WI38 (cell line): ENCODE data around the gene EFCAB6.
A peak's percentile ranks its signal among the peaks of the same experiment; 100 is the strongest.

Source experiments
- H3K4me3 ChIP-seq: 2 replicates; pipeline ENCODE4 v1.5.1; 2011; ENCODE audit warnings: low read depth, mild to moderate bottlenecking, control low read depth, low read length
- TF ChIP-seq, protein P1 (sequence below): IDR thresholded peaks from 2 replicates; pipeline ENCODE4 v1.5.1; 2012; ENCODE audit warnings: low read depth, mild to moderate bottlenecking, control low read depth, low read length

Gene EFCAB6, protein sequence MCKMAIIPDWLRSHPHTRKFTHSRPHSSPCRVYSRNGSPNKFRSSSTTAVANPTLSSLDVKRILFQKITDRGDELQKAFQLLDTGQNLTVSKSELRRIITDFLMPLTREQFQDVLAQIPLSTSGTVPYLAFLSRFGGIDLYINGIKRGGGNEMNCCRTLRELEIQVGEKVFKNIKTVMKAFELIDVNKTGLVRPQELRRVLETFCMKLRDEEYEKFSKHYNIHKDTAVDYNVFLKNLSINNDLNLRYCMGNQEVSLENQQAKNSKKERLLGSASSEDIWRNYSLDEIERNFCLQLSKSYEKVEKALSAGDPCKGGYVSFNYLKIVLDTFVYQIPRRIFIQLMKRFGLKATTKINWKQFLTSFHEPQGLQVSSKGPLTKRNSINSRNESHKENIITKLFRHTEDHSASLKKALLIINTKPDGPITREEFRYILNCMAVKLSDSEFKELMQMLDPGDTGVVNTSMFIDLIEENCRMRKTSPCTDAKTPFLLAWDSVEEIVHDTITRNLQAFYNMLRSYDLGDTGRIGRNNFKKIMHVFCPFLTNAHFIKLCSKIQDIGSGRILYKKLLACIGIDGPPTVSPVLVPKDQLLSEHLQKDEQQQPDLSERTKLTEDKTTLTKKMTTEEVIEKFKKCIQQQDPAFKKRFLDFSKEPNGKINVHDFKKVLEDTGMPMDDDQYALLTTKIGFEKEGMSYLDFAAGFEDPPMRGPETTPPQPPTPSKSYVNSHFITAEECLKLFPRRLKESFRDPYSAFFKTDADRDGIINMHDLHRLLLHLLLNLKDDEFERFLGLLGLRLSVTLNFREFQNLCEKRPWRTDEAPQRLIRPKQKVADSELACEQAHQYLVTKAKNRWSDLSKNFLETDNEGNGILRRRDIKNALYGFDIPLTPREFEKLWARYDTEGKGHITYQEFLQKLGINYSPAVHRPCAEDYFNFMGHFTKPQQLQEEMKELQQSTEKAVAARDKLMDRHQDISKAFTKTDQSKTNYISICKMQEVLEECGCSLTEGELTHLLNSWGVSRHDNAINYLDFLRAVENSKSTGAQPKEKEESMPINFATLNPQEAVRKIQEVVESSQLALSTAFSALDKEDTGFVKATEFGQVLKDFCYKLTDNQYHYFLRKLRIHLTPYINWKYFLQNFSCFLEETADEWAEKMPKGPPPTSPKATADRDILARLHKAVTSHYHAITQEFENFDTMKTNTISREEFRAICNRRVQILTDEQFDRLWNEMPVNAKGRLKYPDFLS (N-terminal part only)

DNA sequence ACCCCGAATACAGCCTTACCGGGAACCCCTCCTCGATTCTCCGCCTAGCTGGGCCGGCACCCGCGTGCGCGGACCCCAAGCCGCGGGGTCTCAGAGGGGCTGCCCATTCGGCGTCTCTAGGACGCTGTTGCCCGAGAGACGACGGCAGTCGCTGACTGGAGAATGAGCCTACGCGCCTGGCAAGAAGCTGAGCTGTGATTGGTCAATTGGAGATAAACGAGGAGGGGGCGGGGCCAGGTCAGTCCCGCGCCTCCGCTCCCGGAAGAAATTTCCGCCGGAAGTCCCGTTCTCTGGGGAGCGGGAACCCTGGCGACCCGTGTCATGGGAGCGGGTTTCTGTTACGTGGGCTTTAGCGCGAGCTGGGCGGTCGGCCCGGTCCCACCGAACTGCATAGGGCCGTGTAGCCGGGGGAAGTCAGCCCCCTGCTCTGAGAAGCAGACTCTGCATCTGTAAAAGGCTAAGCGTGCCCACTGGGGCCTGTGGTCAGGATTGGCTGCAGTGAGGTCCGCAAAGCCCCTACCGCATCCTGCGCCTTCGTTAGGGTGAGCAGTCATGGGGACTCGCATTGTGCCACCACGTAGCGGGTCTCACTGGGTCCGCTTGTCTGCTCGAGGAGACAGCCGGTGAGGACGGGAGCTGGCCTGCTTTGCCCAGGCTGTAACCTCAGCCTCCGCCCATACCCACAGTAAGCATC is at the start of gene EFCAB6:
EFCAB6 (minus strand) TSS at position 157 of the 694 bp plus-strand sequence. CDS start 29,987 bp downstream, outside the sequence.
- peak within 1 kb of the TSS; percentile 76 for H3K4me3 ChIP-seq
- TF ChIP-seq, protein P1, sequence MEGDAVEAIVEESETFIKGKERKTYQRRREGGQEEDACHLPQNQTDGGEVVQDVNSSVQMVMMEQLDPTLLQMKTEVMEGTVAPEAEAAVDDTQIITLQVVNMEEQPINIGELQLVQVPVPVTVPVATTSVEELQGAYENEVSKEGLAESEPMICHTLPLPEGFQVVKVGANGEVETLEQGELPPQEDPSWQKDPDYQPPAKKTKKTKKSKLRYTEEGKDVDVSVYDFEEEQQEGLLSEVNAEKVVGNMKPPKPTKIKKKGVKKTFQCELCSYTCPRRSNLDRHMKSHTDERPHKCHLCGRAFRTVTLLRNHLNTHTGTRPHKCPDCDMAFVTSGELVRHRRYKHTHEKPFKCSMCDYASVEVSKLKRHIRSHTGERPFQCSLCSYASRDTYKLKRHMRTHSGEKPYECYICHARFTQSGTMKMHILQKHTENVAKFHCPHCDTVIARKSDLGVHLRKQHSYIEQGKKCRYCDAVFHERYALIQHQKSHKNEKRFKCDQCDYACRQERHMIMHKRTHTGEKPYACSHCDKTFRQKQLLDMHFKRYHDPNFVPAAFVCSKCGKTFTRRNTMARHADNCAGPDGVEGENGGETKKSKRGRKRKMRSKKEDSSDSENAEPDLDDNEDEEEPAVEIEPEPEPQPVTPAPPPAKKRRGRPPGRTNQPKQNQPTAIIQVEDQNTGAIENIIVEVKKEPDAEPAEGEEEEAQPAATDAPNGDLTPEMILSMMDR, result no peak

DNA sequence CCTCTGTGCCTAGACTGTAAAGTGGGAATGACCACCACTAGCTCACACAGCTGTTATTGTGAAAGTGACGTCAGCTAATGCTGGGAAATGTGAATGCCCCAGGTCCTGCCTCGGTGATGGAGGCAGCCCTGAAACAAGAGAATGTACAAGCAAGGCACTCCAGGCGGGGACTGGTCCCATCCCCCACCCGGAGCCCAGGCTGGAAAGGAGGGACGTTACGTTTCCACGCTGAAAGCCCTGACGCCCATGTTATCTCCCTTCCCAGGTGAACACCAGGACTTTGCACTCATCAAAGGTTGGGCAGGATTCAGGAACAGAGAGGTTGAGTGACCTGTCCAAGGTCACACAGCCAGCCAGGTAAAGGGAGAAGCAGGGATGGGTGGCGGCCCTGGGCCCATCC is 49.4 kb upstream of the EFCAB6 start:
- TF ChIP-seq, protein P1, result no peak
- no peak overlapping the region for H3K4me3 ChIP-seq

DNA sequence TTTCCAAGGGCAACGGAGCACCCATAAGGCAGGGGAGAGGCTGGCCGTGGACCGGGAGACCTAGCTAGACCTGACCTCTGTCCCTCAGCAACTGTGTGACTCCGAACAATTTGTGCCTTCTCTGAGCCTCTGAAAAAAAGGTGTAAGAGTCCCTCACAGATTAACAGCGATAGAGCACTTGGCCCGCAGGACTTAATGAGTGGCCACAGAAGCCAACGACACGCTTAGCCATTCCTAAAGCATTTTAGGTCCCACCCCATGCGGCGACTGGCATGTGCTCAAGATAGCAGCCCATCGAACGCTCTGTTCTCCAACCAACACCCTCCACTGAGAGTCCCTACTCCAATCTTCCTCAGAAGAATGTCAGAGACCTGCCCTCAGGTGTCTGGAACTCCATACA is 48.7 kb upstream of the EFCAB6 start:
- TF ChIP-seq, protein P1, result no peak
- no peak overlapping the region for H3K4me3 ChIP-seq

DNA sequence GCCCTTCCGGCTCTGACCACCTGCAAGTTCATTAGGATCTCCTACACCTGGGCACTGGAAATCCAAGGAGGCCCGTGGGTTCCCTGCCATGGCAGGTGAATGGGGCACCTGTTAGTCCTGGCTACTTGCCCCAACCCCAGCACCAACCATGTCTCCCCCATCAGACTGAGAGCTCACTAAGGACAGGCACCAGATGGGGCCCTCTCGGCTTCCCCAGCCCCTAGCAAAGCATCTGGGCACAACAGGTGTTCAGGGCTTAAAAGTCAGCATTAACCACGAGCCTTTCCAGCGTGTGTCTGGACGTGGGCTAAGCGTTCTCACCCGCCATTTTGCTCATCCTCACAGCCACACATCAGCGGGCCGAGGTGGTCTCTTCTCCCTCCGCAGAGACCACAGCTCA is 48.0 kb upstream of the EFCAB6 start:
- no peak overlapping the region for H3K4me3 ChIP-seq
- TF ChIP-seq, protein P1, result no peak

DNA sequence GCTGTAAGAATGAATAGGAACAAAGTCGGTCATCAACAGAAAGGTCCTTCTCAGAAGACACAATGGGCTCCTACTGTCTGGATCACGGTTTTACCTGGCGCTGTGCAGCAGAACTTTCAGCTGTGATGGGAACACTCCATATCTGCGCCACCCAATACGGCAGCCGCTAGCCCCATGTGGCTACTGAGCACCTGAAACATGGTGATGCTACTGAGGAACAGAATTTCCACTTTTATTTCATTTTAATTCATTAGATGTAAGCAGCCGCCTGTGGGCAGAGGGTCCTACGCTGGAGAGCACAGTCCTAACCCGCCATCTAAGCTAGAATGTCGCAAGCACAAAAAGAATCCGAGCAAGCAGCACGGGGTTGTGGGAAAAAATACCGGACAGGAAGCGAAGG is 47.5 kb upstream of the EFCAB6 start:
- TF ChIP-seq, protein P1, result no peak
- H3K4me3 ChIP-seq, result no peak overlapping the region

DNA sequence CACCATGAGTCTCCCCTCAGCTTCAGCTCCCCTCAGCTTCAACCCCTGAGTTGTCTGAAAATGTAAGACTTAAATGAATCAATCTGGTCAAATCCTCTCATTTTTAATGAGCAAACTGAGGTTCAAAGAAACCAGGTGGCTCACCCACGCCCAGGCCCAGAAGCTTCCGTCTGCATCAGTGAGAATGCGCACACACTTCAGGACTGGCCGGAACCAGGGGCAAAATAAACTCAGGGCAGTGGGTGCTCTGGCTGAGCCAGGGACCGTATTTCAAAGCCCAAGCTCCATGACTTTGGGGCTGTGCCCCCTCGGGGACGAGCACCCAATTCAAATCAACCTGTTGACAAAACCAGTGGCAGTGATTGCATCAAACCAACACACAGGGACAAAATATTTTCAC is 47.1 kb upstream of the EFCAB6 start:
- no peak overlapping the region for H3K4me3 ChIP-seq
- TF ChIP-seq, protein P1, result no peak
